K562 (cell line): ENCODE data around the gene HAGHL. TPM values are rescaled to one million over a fixed set of nuclear protein-coding genes. Genes with fewer than 3 reads are reported as not detected.
A peak's percentile ranks its signal among the peaks of the same experiment; 100 is the strongest.

ENCODE experiments used
- CREB5 ChIP-seq: fragments of 250-450 bp; sonication (Bioruptor Pico); IDR thresholded peaks from 2 replicates; pipeline ENCODE4 v1.5.0; 2020; ENCODE audit warnings: mild to moderate bottlenecking
- ELF4 ChIP-seq: fragments of 450-650 bp; formaldehyde crosslinking; IDR thresholded peaks from 2 replicates; pipeline ENCODE4 v1.4.0; 2022; ENCODE audit warnings: missing genetic modification characterization
- LARP7 ChIP-seq: fragments of 450-650 bp; IDR thresholded peaks from 2 replicates; pipeline ENCODE4 v1.6.1; 2016
- MTA3 ChIP-seq: fragments of 450-650 bp; formaldehyde crosslinking; IDR thresholded peaks from 2 replicates; pipeline ENCODE4 v1.6.1; 2017; ENCODE audit warnings: mild to moderate bottlenecking, borderline replicate concordance
- NFXL1 ChIP-seq: fragments of 450-650 bp; formaldehyde crosslinking; IDR thresholded peaks from 2 replicates; pipeline ENCODE4 v1.4.0; 2021; ENCODE audit warnings: mild to moderate bottlenecking
- RCOR1 ChIP-seq, 2 experiments: IDR thresholded peaks; 2 replicates each; pipeline ENCODE4 v1.6.1; 2012; ENCODE audit warnings: low read depth in 2 of 2, low read length in 2 of 2, borderline replicate concordance in 1 of 2, improper control_type of control experiment in 1 of 2
- SRF ChIP-seq, 2 experiments: fragments of 250-450, 450-650 bp in 1 of 2; sonication (Bioruptor Pico) in 1 of 2; sonication (generic) in 1 of 2; formaldehyde crosslinking; IDR thresholded peaks; 2 replicates each; pipeline versions ENCODE4 v1.5.0 to v1.5.1; 2020 to 2022; ENCODE audit warnings: mild to moderate bottlenecking in 1 of 2, missing genetic modification reagents in 1 of 2
- TGIF2 ChIP-seq: sonication (generic); formaldehyde crosslinking; IDR thresholded peaks from 2 replicates; pipeline ENCODE4 v1.8.1; 2022; ENCODE audit warnings: mild to moderate bottlenecking, missing genetic modification reagents, moderate library complexity
- UBTF ChIP-seq, 2 experiments: IDR thresholded peaks; 2 replicates each; pipeline ENCODE4 v1.6.1; 2012; ENCODE audit warnings: improper control_type of control experiment in 2 of 2, low read depth in 2 of 2, low read length in 2 of 2, borderline replicate concordance in 1 of 2
- VEZF1 ChIP-seq: fragments of 200-800 bp; sonication (Bioruptor generic); IDR thresholded peaks from 2 replicates; pipeline ENCODE4 v1.6.1; 2017; ENCODE audit warnings: missing genetic modification characterization, missing compliant biosample characterization
- ZBTB12 ChIP-seq: fragments of 250-450 bp; sonication (Bioruptor Pico); IDR thresholded peaks from 2 replicates; pipeline ENCODE4 v1.4.0; 2020
- ZNF395 ChIP-seq: fragments of 200-800 bp; sonication (Bioruptor generic); IDR thresholded peaks from 2 replicates; pipeline ENCODE4 v1.6.1; 2017; ENCODE audit warnings: missing genetic modification characterization, missing compliant biosample characterization
- ZNF639 ChIP-seq, 2 experiments: fragments of 200-800 bp in 1 of 2; sonication (Bioruptor generic) in 1 of 2; sonication (generic) in 1 of 2; formaldehyde crosslinking in 1 of 2; IDR thresholded peaks in 1 of 2; conservative IDR thresholded peaks in 1 of 2; 2 replicates each; pipeline versions ENCODE4 v1.5.0 to v1.6.1; 2016 to 2020; ENCODE audit warnings: missing compliant biosample characterization in 1 of 2, missing genetic modification characterization in 1 of 2, missing genetic modification reagents in 1 of 2
- polyA plus RNA-seq, 8 experiments: library from polyadenylated mRNA; depleted of rRNA in 4 of 8; stranded (reverse) in 5 of 8; unstranded in 3 of 8; fragments of >200 nt; fragmentation: Nextera tagmentation in 2 of 8; fragmentation: Illumina TruSeq in 1 of 8; extraction: Ambion mirVana in 2 of 8; extraction: Trizol in 1 of 8; gene quantifications; 2 replicates each; pipeline versions ENCODE4 v1.2.1 to v1.2.3, GENCODE V29; 2011 to 2014; ENCODE audit warnings: inconsistent platforms in 1 of 8, missing spikeins in 1 of 8
- total RNA-seq, 7 experiments: library from RNA; depleted of rRNA in 6 of 7; stranded (reverse); fragments of >200 nt in 6 of 7; fragmentation: Illumina TruSeq in 2 of 7; extraction: Trizol in 2 of 7; gene quantifications; 2 replicates each; pipeline versions ENCODE4 v1.2.1 to v1.2.3, GENCODE V29; 2011 to 2021; ENCODE audit warnings: low replicate concordance in 1 of 7

Gene HAGHL
- total and polyA plus RNA-seq, 9 of the 15 experiments (the other 6 are each of a cell fraction or from before 2014, with no cell fraction given): 0.31 to 83.4 (median 20.7) TPM

- TF ChIP-seq ZNF395 (CRISPR knock-in tag) (no peak), LARP7 (no peak), SRF (CRISPR knock-in tag; IDR thresholded peaks at IDR 0.05) (no peak), ZNF639 (CRISPR knock-in tag; conservative IDR thresholded peaks at IDR 0.05 in 1 of 2, IDR thresholded peaks at IDR 0.05 in 1 of 2) (no peak), MTA3 (0 out of 2 replicates have a peak, but pooled peaks have one; percentile 15), TGIF2 (peak; percentile 46; the same call in 1 of the 2 replicates), ZBTB12 (CRISPR knock-in tag) (no peak), RCOR1 (IDR thresholded peaks at IDR 0.05; ENCODE audit: borderline replicate concordance in 1 of 2, low read depth in 2 of 2, low read length in 2 of 2) (no peak), CREB5 (CRISPR knock-in tag) (no peak), VEZF1 (CRISPR knock-in tag) (peak; percentile 57), ELF4 (CRISPR knock-in tag) (no peak), NFXL1 (CRISPR knock-in tag) (no peak), UBTF (IDR thresholded peaks at IDR 0.05; ENCODE audit: borderline replicate concordance in 1 of 2, low read depth in 2 of 2, low read length in 2 of 2) (peak in 1 of 2 experiments; percentile 32; a peak in 1 of 4 replicates)
These were observed 12.1 kb upstream of the HAGHL start, which contains the start of gene METRN (continued) for GRCh38 chr16:714558-715476.
